Large intestine (tissue), 3 donors: ENCODE results near the gene LRRN3. TPM values are rescaled to one million over a fixed set of nuclear protein-coding genes. Genes with fewer than 3 reads are reported as not detected.

Experiments used
- DNase-seq, 2 donors: peaks; one replicate each; pipeline versions ENCODE4 v3.0.0 to v3.0.0-alpha.2; 2013
- H3K27ac ChIP-seq: one replicate; pipeline ENCODE4 v1.5.1; 2013; ENCODE audit warnings: low read length
- H3K27me3 ChIP-seq: 2 replicates; pipeline ENCODE4 v1.6.1; 2013; ENCODE audit warnings: low read length; ENCODE audit not compliant: control insufficient read depth, insufficient read depth
- H3K36me3 ChIP-seq: 2 replicates; pipeline ENCODE4 v1.6.1; 2013; ENCODE audit warnings: low read length; ENCODE audit not compliant: control insufficient read depth, insufficient read depth
- H3K4me1 ChIP-seq: one replicate; pipeline ENCODE4 v1.6.1; 2013; ENCODE audit warnings: low read length; ENCODE audit not compliant: control insufficient read depth, insufficient read depth
- H3K4me3 ChIP-seq: one replicate; pipeline ENCODE4 v1.5.1; 2013; ENCODE audit warnings: low read length
- H3K9me3 ChIP-seq: one replicate; pipeline ENCODE4 v1.6.1; 2013; ENCODE audit warnings: mild to moderate bottlenecking, low read depth, low read length, moderate library complexity; ENCODE audit not compliant: control insufficient read depth
- WGBS: methylation state at CpG from one replicate; pipeline ENCODE4 v1.1.5; 2013; ENCODE audit warnings: low lambda C conversion rate; ENCODE audit not compliant: insufficient coverage; 5-methylcytosine and 5-hydroxymethylcytosine counted together
- polyA plus RNA-seq: library from polyadenylated mRNA; unstranded; fragments of 120-200 nt; gene quantifications from one replicate; pipeline ENCODE4 v1.2.1, GENCODE V29; 2013

The LRRN3 gene
- polyA plus RNA-seq, 1 donor, result 7.1 TPM

DNA sequence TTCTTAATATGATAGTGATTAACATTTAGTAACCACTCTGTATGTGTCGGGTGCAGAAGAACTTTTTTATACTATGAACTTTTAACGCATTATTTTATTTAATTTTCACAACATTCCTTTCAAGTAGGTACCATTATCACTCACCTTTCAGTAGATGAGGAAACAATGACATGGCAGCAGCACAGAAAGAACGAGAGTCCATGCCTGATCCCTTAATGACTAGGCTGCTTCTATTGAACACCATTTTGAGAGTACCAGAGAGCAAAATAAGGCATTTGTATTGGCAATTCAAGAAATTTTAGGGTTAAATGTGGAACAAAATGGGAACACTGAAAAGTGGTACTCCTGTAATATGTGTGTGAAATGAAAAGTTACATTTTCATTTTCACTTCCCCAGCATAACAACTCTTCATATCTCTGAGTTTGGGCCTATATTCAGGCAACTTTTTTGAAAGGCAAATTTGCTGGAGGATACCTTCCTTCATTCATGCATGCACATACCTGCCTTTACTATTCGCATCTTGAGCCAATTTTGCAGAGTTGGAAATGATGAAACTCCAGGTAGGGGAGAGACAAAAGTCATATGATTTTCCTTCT lies 12.8 kb downstream of the LRRN3 start:
- Histone ChIP-seq H3K9me3 (no peaks in the 10 kb centered on the region), H3K27ac (no peak overlapping the region), H3K4me3 (no peak overlapping the region), H3K27me3 (no peaks in the 10 kb centered on the region), H3K4me1 (no peaks in the 10 kb centered on the region), H3K36me3 (no peaks in the 10 kb centered on the region)
- 81% methylated on average over 2 of the region's 4 CpGs for WGBS
- no peak for DNase-seq

DNA sequence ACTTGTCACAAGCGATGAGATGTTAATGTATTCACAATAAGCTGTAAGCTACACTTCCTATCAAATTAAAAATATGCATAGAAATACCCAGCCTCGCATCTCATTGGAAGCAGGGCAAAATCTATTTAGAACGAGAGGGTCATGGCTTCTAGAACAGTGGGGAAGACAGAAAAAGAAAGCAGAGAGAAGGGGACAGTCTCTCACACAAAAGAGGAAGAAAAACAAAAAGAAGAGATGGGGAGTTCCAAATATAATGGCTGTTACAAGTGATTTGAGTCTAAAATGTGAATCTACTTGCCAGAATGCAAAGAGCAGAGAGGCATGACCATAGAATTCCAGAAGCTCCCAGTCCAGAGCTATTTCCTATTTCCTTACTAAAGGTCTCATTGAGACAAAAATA lies 13.8 kb downstream of the LRRN3 start:
- 75% methylated on average over 3 of the region's 3 CpGs for WGBS
- Histone ChIP-seq H3K9me3 (no peaks in the 10 kb centered on the region), H3K4me1 (no peaks in the 10 kb centered on the region), H3K4me3 (no peak overlapping the region), H3K27me3 (no peaks in the 10 kb centered on the region), H3K27ac (no peak overlapping the region), H3K36me3 (no peaks in the 10 kb centered on the region)
- DNase-seq, result no peak

DNA sequence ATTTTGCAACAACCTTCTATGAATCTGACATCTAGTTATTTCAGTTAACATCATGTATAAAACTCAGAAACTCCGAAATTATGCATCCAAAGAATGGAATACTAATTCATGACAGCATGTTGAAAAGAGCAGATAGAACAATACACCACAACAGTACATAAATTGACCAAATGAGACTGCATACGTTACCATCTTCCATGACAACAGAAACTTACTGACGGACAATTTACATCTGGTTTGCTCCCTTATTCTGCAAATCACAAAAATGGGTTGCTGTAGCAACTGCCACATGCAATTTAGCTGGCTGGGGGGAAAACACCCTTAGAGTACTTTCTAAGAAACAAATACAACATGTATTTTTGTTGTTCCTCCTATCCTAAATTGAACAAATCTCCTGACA lies 14.3 kb downstream of the LRRN3 start:
- DNase-seq, result no peak
- Histone ChIP-seq H3K27me3 (no peaks in the 10 kb centered on the region), H3K9me3 (no peaks in the 10 kb centered on the region), H3K36me3 (no peaks in the 10 kb centered on the region), H3K4me3 (no peak overlapping the region), H3K4me1 (no peaks in the 10 kb centered on the region), H3K27ac (no peak overlapping the region)
- WGBS, result 80% methylated on average over 1 of the region's 3 CpGs

DNA sequence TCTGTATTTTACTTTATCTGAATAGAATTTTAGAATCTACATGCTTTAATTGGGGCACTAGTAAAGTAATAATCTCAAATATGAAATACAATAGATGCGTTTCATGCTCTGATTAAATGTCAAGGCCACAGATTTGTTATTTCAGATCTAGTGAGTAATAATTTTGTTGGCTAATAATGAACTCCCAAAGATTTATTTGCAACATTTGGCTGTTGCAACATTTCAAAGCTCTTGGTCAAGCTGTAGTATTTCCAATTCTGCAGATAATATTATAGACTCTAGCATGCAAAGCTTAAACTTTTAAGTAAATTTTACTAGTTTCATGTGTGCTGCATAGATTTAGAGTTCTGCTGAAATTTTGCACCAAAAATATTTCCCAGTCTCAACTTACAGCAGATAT lies 16.7 kb downstream of the LRRN3 start:
- Histone ChIP-seq H3K27ac (no peak overlapping the region), H3K27me3 (no peaks in the 10 kb centered on the region), H3K9me3 (no peaks in the 10 kb centered on the region), H3K36me3 (no peaks in the 10 kb centered on the region), H3K4me3 (no peak overlapping the region), H3K4me1 (no peaks in the 10 kb centered on the region)
- WGBS, result 60% methylated on average over 1 of the region's 1 CpG
- no peak for DNase-seq

DNA sequence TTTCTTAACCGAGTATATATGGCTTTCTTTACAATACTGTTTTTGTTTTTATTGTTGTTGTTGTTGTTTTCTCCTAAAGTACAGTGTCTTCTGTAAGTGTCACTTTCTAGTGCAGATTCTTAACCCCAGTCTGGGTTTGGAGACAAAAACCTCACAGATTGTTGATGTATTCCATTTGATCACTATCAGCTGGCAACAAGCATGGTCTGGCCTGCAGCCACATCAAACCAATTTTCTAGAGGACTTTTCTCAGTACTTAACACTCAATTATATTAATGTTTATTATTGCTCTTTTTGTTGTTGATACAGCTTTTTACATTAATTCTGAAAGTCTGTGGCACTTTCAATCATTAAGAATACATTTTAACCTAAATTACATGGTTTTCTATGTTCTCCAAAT lies 17.1 kb downstream of the LRRN3 start:
- Histone ChIP-seq H3K27ac (no peak overlapping the region), H3K27me3 (no peaks in the 10 kb centered on the region), H3K9me3 (no peaks in the 10 kb centered on the region), H3K4me1 (no peaks in the 10 kb centered on the region), H3K36me3 (no peaks in the 10 kb centered on the region), H3K4me3 (no peak overlapping the region)
- WGBS, result no CpG with 5 or more reads among the region's 1 CpG
- DNase-seq, result no peak

DNA sequence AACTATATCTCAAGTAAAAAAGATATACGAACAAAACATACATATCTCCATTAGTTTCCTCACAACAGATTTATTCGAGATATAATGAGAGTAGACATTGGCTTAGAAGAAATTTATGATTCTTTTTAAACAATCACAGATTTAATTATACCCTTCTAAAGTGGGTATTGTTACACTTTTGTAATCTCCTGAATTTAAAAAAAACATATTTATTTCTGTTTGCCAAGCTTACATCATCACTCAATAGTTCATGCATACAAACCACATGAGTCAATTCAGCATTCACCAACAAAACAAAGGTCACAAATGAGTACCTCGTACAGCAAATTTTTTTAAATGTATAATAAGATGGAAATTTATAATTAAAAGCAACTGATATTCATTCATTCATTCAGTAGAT lies 17.6 kb downstream of the LRRN3 start:
- H3K4me3 ChIP-seq, result no peak overlapping the region
- WGBS, result 33% methylated on average over 1 of the region's 3 CpGs

DNA sequence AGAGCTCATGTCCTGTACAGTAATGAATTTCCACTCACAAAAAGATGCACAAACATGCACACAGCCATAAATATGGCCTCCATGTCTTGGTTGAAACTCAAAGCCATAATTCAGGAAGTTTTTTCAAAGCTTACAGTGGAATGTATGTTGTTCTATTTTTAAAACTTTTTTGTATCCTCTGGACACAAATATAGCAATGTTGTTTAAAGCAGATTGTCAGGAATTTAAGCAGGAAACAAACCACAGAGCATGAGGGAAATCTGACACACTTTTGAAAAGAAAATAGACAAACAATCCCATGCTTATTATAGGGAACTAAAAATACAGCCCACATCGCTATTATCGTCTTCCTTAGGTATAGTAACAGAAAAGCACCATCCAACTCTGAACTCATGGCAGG lies 21.5 kb downstream of the LRRN3 start:
- no CpG with 5 or more reads among the region's 2 CpGs for WGBS

More for the DNA sequence above, 17.6 kb downstream of the LRRN3 start:
- H3K27ac ChIP-seq, result no peak overlapping the region
- H3K36me3 ChIP-seq, result no peaks in the 10 kb centered on the region
- H3K9me3 ChIP-seq, result no peaks in the 10 kb centered on the region
- DNase-seq, result no peak
- no peaks in the 10 kb centered on the region for H3K27me3 ChIP-seq
- no peaks in the 10 kb centered on the region for H3K4me1 ChIP-seq

DNA sequence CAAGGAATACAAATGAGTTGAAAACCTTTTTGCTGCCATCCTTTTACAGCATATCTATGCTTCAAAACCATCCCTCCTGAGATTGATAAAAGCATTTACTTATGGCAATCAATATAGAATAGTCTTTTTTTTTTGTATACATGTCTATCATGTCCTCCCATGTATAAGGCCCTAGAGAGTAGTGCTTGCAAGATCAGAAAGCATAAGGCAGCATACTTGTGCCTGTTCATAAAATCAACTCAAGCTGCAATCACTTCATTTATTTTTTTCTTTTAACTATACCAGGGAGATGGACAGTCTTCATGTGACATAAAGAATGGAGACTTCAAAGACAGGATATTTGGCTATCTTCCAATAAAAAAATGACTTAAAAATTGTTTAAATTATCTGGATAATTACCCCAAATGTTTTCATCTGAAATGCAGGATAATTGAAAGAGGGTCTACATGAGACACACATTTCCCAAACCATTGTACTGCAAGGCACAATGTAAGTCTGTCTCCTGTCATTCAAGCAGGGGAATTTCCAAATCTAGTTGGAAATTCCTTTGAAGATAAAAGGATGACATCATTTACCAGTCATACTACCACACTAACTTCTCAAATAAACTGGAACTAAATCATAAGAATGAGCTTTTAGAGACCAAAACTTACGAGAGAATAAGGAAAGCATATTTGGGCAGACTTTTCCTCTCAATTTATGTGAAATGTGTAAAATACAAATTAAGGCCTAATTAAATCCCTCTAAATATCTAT lies 22.5 kb downstream of the LRRN3 start:
- Histone ChIP-seq H3K9me3 (no peaks in the 10 kb centered on the region), H3K27me3 (no peaks in the 10 kb centered on the region)
- WGBS, result no CpG with 5 or more reads among the region's 1 CpG

More for the DNA sequence above, 21.5 kb downstream of the LRRN3 start:
- H3K36me3 ChIP-seq, result no peaks in the 10 kb centered on the region
- no peak overlapping the region for H3K27ac ChIP-seq
- no peak overlapping the region for H3K4me3 ChIP-seq
- H3K9me3 ChIP-seq, result no peaks in the 10 kb centered on the region
- no peaks in the 10 kb centered on the region for H3K4me1 ChIP-seq
- no peak for DNase-seq
- no peaks in the 10 kb centered on the region for H3K27me3 ChIP-seq

DNA sequence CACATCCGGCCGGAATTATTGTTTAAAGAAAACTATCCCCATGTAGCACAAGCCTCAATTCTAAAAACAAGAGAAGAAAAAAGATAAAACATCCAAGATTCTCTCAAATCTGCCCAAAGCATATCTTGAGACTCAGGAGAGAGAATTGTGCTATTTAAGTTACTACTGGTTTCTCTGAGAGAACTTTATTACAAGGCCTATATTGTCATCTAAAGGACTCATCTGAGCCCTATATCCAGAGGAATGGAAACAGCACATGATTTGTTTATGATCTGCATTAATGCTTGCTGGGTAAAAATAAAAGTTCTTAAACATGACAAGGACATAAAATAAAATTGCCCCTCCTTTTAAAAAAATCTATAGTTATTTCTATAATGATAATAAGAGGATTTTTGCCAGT lies 25.0 kb downstream of the LRRN3 start:
- no peaks in the 10 kb centered on the region for H3K27me3 ChIP-seq
- no CpG with 5 or more reads among the region's 2 CpGs for WGBS
- H3K27ac ChIP-seq, result no peak overlapping the region
- H3K4me3 ChIP-seq, result no peak overlapping the region
- no peaks in the 10 kb centered on the region for H3K36me3 ChIP-seq
- no peaks in the 10 kb centered on the region for H3K9me3 ChIP-seq
- H3K4me1 ChIP-seq, result no peaks in the 10 kb centered on the region
- DNase-seq, result no peak

More for the DNA sequence above, 22.5 kb downstream of the LRRN3 start:
- Histone ChIP-seq H3K4me1 (no peaks in the 10 kb centered on the region), H3K27ac (no peak overlapping the region), H3K4me3 (no peak overlapping the region), H3K36me3 (no peaks in the 10 kb centered on the region)
- no peak for DNase-seq

DNA sequence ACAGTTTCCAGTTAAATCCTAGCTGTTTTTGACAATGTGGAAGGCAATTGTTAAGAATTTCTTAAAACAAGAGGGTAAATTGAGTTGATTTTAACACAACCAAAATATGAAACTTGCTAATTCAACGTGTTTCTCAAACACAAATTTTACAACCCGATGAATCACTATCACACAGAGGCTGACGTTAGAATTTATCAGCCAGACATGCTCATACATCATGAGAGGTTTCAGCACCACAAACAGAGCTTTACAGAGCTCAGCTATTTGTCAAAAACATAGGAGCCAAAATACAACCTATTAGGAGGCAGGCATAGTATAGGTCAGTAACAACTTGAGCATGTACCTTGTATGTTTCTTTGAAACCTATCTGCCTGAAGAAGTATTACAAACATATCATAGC lies 36.1 kb downstream of the LRRN3 start:
- no peaks in the 10 kb centered on the region for H3K36me3 ChIP-seq
- no peak overlapping the region for H3K4me3 ChIP-seq
- H3K27ac ChIP-seq, result no peak overlapping the region
- WGBS, result no CpG with 5 or more reads among the region's 3 CpGs
- no peaks in the 10 kb centered on the region for H3K4me1 ChIP-seq
- no peak for DNase-seq
- no peaks in the 10 kb centered on the region for H3K9me3 ChIP-seq
- no peaks in the 10 kb centered on the region for H3K27me3 ChIP-seq

DNA sequence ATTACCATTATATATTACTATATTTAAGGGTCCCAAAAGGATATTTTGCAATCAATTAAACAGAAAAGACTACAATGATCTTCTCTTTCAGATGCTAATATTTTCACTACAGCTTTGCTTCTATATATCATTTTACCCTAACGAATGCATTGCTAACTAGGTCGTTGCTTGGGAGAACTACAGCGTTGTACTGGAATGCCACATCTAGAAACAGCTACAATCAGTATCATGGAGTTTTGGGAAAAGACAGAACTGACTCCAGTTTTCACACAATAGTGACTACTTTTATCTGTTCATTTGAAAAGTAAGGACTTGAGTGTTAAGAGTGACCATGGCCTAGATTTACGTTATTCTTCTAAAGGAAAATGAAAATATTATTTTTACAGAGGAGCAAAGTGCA lies 38.5 kb downstream of the LRRN3 start:
- no peak for DNase-seq
- no peaks in the 10 kb centered on the region for H3K36me3 ChIP-seq
- H3K4me3 ChIP-seq, result no peak overlapping the region
- no peak overlapping the region for H3K27ac ChIP-seq
- WGBS, result 80% methylated on average over 1 of the region's 4 CpGs
- no peaks in the 10 kb centered on the region for H3K9me3 ChIP-seq
- H3K27me3 ChIP-seq, result no peaks in the 10 kb centered on the region
- H3K4me1 ChIP-seq, result no peaks in the 10 kb centered on the region
